IMR-90 (cell line): ENCODE data around the gene RASSF8. TPM values are rescaled to one million over a fixed set of nuclear protein-coding genes. Genes with fewer than 3 reads are reported as not detected.

Experiments used
- ATAC-seq: fragments of 200-7000 bp; cut with Tn5 transposase; 2 replicates; pipeline ENCODE4 v1.9.1; 2020; ENCODE audit warnings: low read depth, mild to moderate bottlenecking, moderate library complexity
- BruUV-seq: library from RNA; stranded (reverse); fragments of 400-500 nt; replicated peaks from 2 replicates; lab custom pipeline; 2021; lab: Mats Ljungman, UMichigan
- CTCF ChIA-PET: fragments of 300-600 bp; formaldehyde crosslinking; extraction: SDS; loops from one replicate; lab custom pipeline; 2021; ENCODE audit warnings: antibody characterized with exemption; lab: Yijun Ruan, JAX
- POLR2A ChIA-PET: fragments of 300-600 bp; sonication (Branson Sonifier 250); formaldehyde crosslinking; loops from one replicate; lab custom pipeline; 2022; ENCODE audit warnings: antibody characterized with exemption; ENCODE audit not compliant: unreplicated experiment; lab: Charles Lee
- DNase-seq: peaks from one replicate; pipeline ENCODE4 v3.0.0; 2013
- H2AFZ ChIP-seq: replicated peaks from 2 replicates; pipeline ENCODE3; 2013; ENCODE audit warnings: low read length, mild to moderate bottlenecking; ENCODE audit not compliant: poor library complexity
- H2AK5ac ChIP-seq: 2 replicates; pipeline ENCODE4 v1.6.1; 2013; ENCODE audit warnings: low read depth, low read length, inconsistent platforms
- H2AK9ac ChIP-seq: replicated peaks from 2 replicates; pipeline ENCODE3; 2013; ENCODE audit warnings: mild to moderate bottlenecking, low read depth, low read length, moderate library complexity; ENCODE audit not compliant: poor library complexity
- H2BK120ac ChIP-seq: 2 replicates; pipeline ENCODE4 v1.6.1; 2013; ENCODE audit warnings: low read depth, low read length, inconsistent platforms
- H2BK15ac ChIP-seq: 3 replicates; pipeline ENCODE4 v1.6.1; 2013; ENCODE audit warnings: low read depth, low read length, inconsistent platforms
- H2BK20ac ChIP-seq: 2 replicates; pipeline ENCODE4 v1.6.1; 2013; ENCODE audit warnings: low read depth, mild to moderate bottlenecking, inconsistent platforms, low read length, moderate library complexity
- H2BK5ac ChIP-seq: 2 replicates; pipeline ENCODE4 v1.6.1; 2013; ENCODE audit warnings: mild to moderate bottlenecking, low read depth, low read length, inconsistent platforms; ENCODE audit not compliant: poor library complexity, severe bottlenecking
- H3K14ac ChIP-seq: replicated peaks from 2 replicates; pipeline ENCODE4 v1.6.1; 2013; ENCODE audit warnings: low read depth, low read length, inconsistent platforms
- H3K18ac ChIP-seq: 2 replicates; pipeline ENCODE4 v1.6.1; 2013; ENCODE audit warnings: low read depth, low read length, control low read depth
- H3K23ac ChIP-seq: 2 replicates; pipeline ENCODE4 v1.6.1; 2013; ENCODE audit warnings: low read depth, low read length, inconsistent platforms
- H3K27ac ChIP-seq: 2 replicates; pipeline ENCODE4 v1.5.1; 2013; ENCODE audit warnings: mild to moderate bottlenecking, control low read depth, low read length; ENCODE audit not compliant: insufficient read depth
- H3K27me3 ChIP-seq: 2 replicates; pipeline ENCODE4 v1.6.1; 2013; ENCODE audit warnings: low read length; ENCODE audit not compliant: control insufficient read depth, insufficient read depth
- H3K36me3 ChIP-seq: 2 replicates; pipeline ENCODE4 v1.6.1; 2013; ENCODE audit warnings: low read length, mixed read lengths; ENCODE audit not compliant: control insufficient read depth, insufficient read depth
- H3K4ac ChIP-seq: 2 replicates; pipeline ENCODE4 v1.6.1; 2013; ENCODE audit warnings: low read depth, low read length, inconsistent platforms
- H3K4me1 ChIP-seq: 2 replicates; pipeline ENCODE4 v1.6.1; 2013; ENCODE audit warnings: low read length, mixed read lengths; ENCODE audit not compliant: control insufficient read depth, insufficient read depth
- H3K4me2 ChIP-seq: 2 replicates; pipeline ENCODE4 v1.6.1; 2013; ENCODE audit warnings: low read depth, mild to moderate bottlenecking, control low read depth, low read length, moderate library complexity
- H3K4me3 ChIP-seq: 2 replicates; pipeline ENCODE4 v1.5.1; 2013; ENCODE audit warnings: low read depth, mild to moderate bottlenecking, control low read depth, low read length, moderate library complexity; ENCODE audit not compliant: insufficient read depth
- H3K56ac ChIP-seq: 2 replicates; pipeline ENCODE4 v1.6.1; 2013; ENCODE audit warnings: low read length, inconsistent platforms; ENCODE audit not compliant: insufficient read depth; ENCODE audit errors: extremely low read depth
- H3K79me1 ChIP-seq, 2 experiments: 2 replicates each; pipeline ENCODE4 v1.6.1; 2013; ENCODE audit warnings: low read length in 2 of 2, inconsistent platforms in 1 of 2, low read depth in 1 of 2
- H3K9ac ChIP-seq: 2 replicates; pipeline ENCODE4 v1.6.1; 2013; ENCODE audit warnings: low read depth, low read length, control low read depth
- H3K9me1 ChIP-seq: 2 replicates; pipeline ENCODE4 v1.6.1; 2013; ENCODE audit warnings: low read length, inconsistent platforms; ENCODE audit not compliant: insufficient read depth
- H3K9me3 ChIP-seq: 2 replicates; pipeline ENCODE4 v1.6.1; 2013; ENCODE audit warnings: low read length; ENCODE audit not compliant: control insufficient read depth, insufficient read depth
- H4K20me1 ChIP-seq: 2 replicates; pipeline ENCODE4 v1.6.1; 2013; ENCODE audit warnings: low read length, inconsistent platforms; ENCODE audit not compliant: insufficient read depth
- H4K5ac ChIP-seq: 2 replicates; pipeline ENCODE4 v1.6.1; 2013; ENCODE audit warnings: mild to moderate bottlenecking, low read depth, low read length, control low read depth
- H4K8ac ChIP-seq, 2 experiments: 2 replicates each; pipeline ENCODE4 v1.6.1; 2013; ENCODE audit warnings: low read depth in 2 of 2, low read length in 2 of 2, control low read depth in 1 of 2, inconsistent platforms in 1 of 2
- H4K91ac ChIP-seq: 2 replicates; pipeline ENCODE4 v1.6.1; 2013; ENCODE audit warnings: low read depth, low read length, inconsistent platforms; ENCODE audit not compliant: insufficient read depth
- BHLHE40 ChIP-seq: fragments of 150-350 bp; IDR thresholded peaks from 2 replicates; pipeline ENCODE4 v1.6.1; 2016; ENCODE audit warnings: mild to moderate bottlenecking, low read depth, low read length
- CEBPB ChIP-seq: IDR thresholded peaks from 2 replicates; pipeline ENCODE4 v1.6.1; 2012; ENCODE audit warnings: low read depth, low read length, improper control_type of control experiment
- CHD1 ChIP-seq: IDR thresholded peaks from 2 replicates; pipeline ENCODE4 v1.6.1; 2012; ENCODE audit warnings: low read depth, low read length, improper control_type of control experiment
- FOS ChIP-seq: fragments of 150-350 bp; IDR thresholded peaks from 2 replicates; pipeline ENCODE4 v1.6.1; 2016; ENCODE audit warnings: low read depth, low read length
- MAFK ChIP-seq: IDR thresholded peaks from 2 replicates; pipeline ENCODE4 v1.6.1; 2012; ENCODE audit warnings: low read depth, low read length, improper control_type of control experiment
- MAZ ChIP-seq: IDR thresholded peaks from 2 replicates; pipeline ENCODE4 v1.6.1; 2012; ENCODE audit warnings: low read depth, mild to moderate bottlenecking, low read length, improper control_type of control experiment, moderate library complexity, borderline replicate concordance
- MXI1 ChIP-seq: IDR thresholded peaks from 2 replicates; pipeline ENCODE4 v1.6.1; 2012; ENCODE audit warnings: low read depth, mild to moderate bottlenecking, low read length, moderate library complexity, borderline replicate concordance
- NFE2L2 ChIP-seq: fragments of 150-350 bp; IDR thresholded peaks from 2 replicates; pipeline ENCODE4 v1.6.1; 2016; ENCODE audit warnings: low read depth, mild to moderate bottlenecking, low read length
- POLR2A ChIP-seq: IDR thresholded peaks from 2 replicates; pipeline ENCODE4 v1.6.1; 2012; ENCODE audit warnings: mild to moderate bottlenecking, low read depth, low read length
- RAD21 ChIP-seq: IDR thresholded peaks from 2 replicates; pipeline ENCODE4 v1.6.1; 2012; ENCODE audit warnings: low read length, improper control_type of control experiment
- RCOR1 ChIP-seq: IDR thresholded peaks from 2 replicates; pipeline ENCODE4 v1.6.1; 2012; ENCODE audit warnings: mild to moderate bottlenecking, low read length, improper control_type of control experiment; ENCODE audit not compliant: insufficient replicate concordance
- RFX5 ChIP-seq: IDR thresholded peaks from 2 replicates; pipeline ENCODE4 v1.8.0; 2012; ENCODE audit warnings: low read depth, mild to moderate bottlenecking, low read length, moderate library complexity
- SMC3 ChIP-seq: fragments of 150-350 bp; IDR thresholded peaks from 2 replicates; pipeline ENCODE4 v1.6.1; 2016; ENCODE audit warnings: low read depth, mild to moderate bottlenecking, antibody characterized with exemption, low read length, moderate library complexity
- WGBS, 2 experiments: methylation state at CpG; one replicate each; pipeline versions ENCODE4 v1.1.5 to v1.1.7; 2013; ENCODE audit warnings: missing lambda C conversion rate in 2 of 2; ENCODE audit not compliant: insufficient read length in 1 of 2; ENCODE audit errors: extremely low coverage in 2 of 2; 5-methylcytosine and 5-hydroxymethylcytosine counted together
- dilution Hi-C: fragments of 300-500 bp; cut with HindIII; formaldehyde crosslinking; loops from one replicate; pipeline ENCODE4 v1.14.3; 2018; ENCODE audit warnings: low sequenced_read_pairs; ENCODE audit not compliant: unreplicated experiment
- in situ Hi-C: fragments of 300-500 bp; cut with MboI; formaldehyde crosslinking; loops from 3 replicates; pipeline ENCODE4 v1.14.3; 2019; ENCODE audit warnings: low sequenced_read_pairs, inconsistent platforms, mixed read lengths
- intact Hi-C: fragments of 100-400 bp; cut with micrococcal nuclease; formaldehyde crosslinking; loops from 2 replicates; pipeline ENCODE4 v1.10.0; 2022
- polyA plus RNA-seq, 3 experiments: library from polyadenylated mRNA; depleted of rRNA; stranded (reverse); fragments of >200 nt; gene quantifications; 2 replicates each; pipeline ENCODE4 v1.2.3, GENCODE V29; 2012; ENCODE audit warnings: low replicate concordance in 1 of 3
- total RNA-seq: library from RNA; depleted of rRNA; stranded (reverse); fragments of >200 nt; gene quantifications from 2 replicates; pipeline ENCODE4 v1.2.3, GENCODE V29; 2012
- TF ChIP-seq, protein P1 (sequence below): fragments of 150-350 bp; IDR thresholded peaks from 2 replicates; pipeline ENCODE4 v1.6.1; 2016; ENCODE audit warnings: low read depth, mild to moderate bottlenecking, low read length, moderate library complexity, borderline replicate concordance
- TF ChIP-seq, protein P2 (sequence below): fragments of 150-350 bp; IDR thresholded peaks from 2 replicates; pipeline ENCODE4 v1.6.1; 2017; ENCODE audit warnings: mild to moderate bottlenecking, antibody characterized with exemption, low read length, low read depth
- TF ChIP-seq, protein P3 (sequence below): conservative IDR thresholded peaks from 2 replicates; pipeline ENCODE4 v1.5.1; 2012; ENCODE audit warnings: mild to moderate bottlenecking, low read depth, low read length, improper control_type of control experiment

Gene RASSF8
- total and polyA plus RNA-seq, 2 of the 4 experiments (the other 2 are of a cell fraction): 10.8 to 50.5 TPM

DNA sequence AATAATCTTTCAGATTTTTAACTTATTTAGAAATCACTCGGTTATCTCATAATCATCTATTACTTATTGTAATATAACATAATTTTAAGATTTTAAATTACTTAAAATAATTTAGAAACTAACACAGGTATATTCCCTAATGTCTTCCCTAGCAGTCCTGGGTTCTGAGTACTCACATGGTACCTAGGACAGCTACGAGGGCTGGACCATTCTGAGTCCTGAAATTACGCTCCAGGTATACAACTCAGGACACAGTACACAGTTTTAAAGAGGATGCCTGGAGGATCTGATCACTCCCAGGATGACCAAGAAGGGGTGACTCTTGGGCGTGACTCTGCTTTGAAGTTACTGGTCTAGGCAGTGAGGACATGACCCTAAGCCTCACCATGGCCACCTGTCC lies 9.1 kb upstream of the RASSF8 start:
- Histone ChIP-seq H2AK5ac (no peak overlapping the region), H2BK5ac (no peak overlapping the region), H3K36me3 (peaks cover 5% of the 10 kb centered on the region), H3K18ac (no peak overlapping the region), H3K79me1 (no peaks in the 10 kb centered on the region), H3K4me3 (no peak overlapping the region), H3K4ac (no peak overlapping the region), H3K27me3 (no peaks in the 10 kb centered on the region), H4K20me1 (no peaks in the 10 kb centered on the region), H3K14ac (no peak overlapping the region), H4K91ac (no peak overlapping the region), H2AK9ac (no peak overlapping the region), H3K9me3 (no peaks in the 10 kb centered on the region), H3K56ac (no peak overlapping the region), H3K4me2 (no peak overlapping the region), H3K27ac (no peak overlapping the region), H2AFZ (no peak overlapping the region), H3K4me1 (no peaks in the 10 kb centered on the region), H4K5ac (no peak overlapping the region), H3K9me1 (no peaks in the 10 kb centered on the region), H3K9ac (no peak overlapping the region), H4K8ac (no peak overlapping the region), H2BK20ac (no peak overlapping the region), H2BK15ac (no peak overlapping the region), H2BK120ac (no peak overlapping the region), H3K23ac (no peak overlapping the region)
- dilution Hi-C loops (no loop called here), intact Hi-C loops (no loop called here), in situ Hi-C loops (no loop called here)
- ChIA-PET CTCF (no interaction called here), POLR2A (no interaction called here)
- DNase-seq (no peak), ATAC-seq (no peak)
- TF ChIP-seq MAFK: no peak
- no peak for TF ChIP-seq RCOR1
- TF ChIP-seq, protein P1, sequence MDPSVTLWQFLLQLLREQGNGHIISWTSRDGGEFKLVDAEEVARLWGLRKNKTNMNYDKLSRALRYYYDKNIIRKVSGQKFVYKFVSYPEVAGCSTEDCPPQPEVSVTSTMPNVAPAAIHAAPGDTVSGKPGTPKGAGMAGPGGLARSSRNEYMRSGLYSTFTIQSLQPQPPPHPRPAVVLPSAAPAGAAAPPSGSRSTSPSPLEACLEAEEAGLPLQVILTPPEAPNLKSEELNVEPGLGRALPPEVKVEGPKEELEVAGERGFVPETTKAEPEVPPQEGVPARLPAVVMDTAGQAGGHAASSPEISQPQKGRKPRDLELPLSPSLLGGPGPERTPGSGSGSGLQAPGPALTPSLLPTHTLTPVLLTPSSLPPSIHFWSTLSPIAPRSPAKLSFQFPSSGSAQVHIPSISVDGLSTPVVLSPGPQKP: no peak
- TF ChIP-seq CHD1: no peak
- no peak for TF ChIP-seq SMC3
- no peak for TF ChIP-seq NFE2L2
- TF ChIP-seq MXI1: no peak
- TF ChIP-seq MAZ: no peak
- no peak for TF ChIP-seq CEBPB
- TF ChIP-seq POLR2A: no peak
- TF ChIP-seq RAD21: no peak
- no peak for TF ChIP-seq RFX5
- TF ChIP-seq FOS: no peak
- TF ChIP-seq BHLHE40: no peak
- TF ChIP-seq, protein P2, sequence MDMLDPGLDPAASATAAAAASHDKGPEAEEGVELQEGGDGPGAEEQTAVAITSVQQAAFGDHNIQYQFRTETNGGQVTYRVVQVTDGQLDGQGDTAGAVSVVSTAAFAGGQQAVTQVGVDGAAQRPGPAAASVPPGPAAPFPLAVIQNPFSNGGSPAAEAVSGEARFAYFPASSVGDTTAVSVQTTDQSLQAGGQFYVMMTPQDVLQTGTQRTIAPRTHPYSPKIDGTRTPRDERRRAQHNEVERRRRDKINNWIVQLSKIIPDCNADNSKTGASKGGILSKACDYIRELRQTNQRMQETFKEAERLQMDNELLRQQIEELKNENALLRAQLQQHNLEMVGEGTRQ: no peak
- TF ChIP-seq, protein P3, sequence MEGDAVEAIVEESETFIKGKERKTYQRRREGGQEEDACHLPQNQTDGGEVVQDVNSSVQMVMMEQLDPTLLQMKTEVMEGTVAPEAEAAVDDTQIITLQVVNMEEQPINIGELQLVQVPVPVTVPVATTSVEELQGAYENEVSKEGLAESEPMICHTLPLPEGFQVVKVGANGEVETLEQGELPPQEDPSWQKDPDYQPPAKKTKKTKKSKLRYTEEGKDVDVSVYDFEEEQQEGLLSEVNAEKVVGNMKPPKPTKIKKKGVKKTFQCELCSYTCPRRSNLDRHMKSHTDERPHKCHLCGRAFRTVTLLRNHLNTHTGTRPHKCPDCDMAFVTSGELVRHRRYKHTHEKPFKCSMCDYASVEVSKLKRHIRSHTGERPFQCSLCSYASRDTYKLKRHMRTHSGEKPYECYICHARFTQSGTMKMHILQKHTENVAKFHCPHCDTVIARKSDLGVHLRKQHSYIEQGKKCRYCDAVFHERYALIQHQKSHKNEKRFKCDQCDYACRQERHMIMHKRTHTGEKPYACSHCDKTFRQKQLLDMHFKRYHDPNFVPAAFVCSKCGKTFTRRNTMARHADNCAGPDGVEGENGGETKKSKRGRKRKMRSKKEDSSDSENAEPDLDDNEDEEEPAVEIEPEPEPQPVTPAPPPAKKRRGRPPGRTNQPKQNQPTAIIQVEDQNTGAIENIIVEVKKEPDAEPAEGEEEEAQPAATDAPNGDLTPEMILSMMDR: no peak
- WGBS, 2 experiments: 100% methylated on average over 1 of the region's 4 CpGs; no CpG with 5 or more reads in 1 of the 2 experiments
- BruUV-seq: no TSS peak
